ENCODE data around the gene MAEA.

GRCh38 chr4:1345903-1346780 is 56.5 kb downstream of the MAEA start:
- TF ChIP-seq CTCF (IDR thresholded peaks at IDR 0.05; ENCODE audit: low read depth, low read length) (no peak), EZH2phosphoT487 (IDR thresholded peaks at IDR 0.05; ENCODE audit: low read depth) (no peak)

Data from OCI-LY3 (cell line).